Measurements from ENCODE around the gene PRRX1. TPM values are rescaled to one million over a fixed set of nuclear protein-coding genes. Genes with fewer than 3 reads are reported as not detected.

Gene PRRX1
- total RNA-seq, 2 donors from 2014 or later = 66.6 to 171 TPM

GRCh38 chr1:170742600-170742999, 78.7 kb downstream of the PRRX1 start:
- ATAC-seq (ENCODE audit: insufficient number of reproducible peaks, low FRiP score, low read depth) = no peak
- H3K9me3 ChIP-seq = no peaks in the 10 kb centered on the region
- no peaks in the 10 kb centered on the region for H3K4me1 ChIP-seq (ENCODE audit: control insufficient read depth in 1 of 2, low read depth in 2 of 2)
- no peak overlapping the region for H3K4me3 ChIP-seq
- no peak for TF ChIP-seq CTCF (IDR thresholded peaks at IDR 0.05)
- no peaks in the 10 kb centered on the region for H3K27me3 ChIP-seq (replicated peaks; ENCODE audit: insufficient read depth)
- no peak for DNase-seq (ENCODE audit: low spot score)
- no peak overlapping the region for H3K27ac ChIP-seq
- H3K36me3 ChIP-seq = no peaks in the 10 kb centered on the region

- H3K4me3 ChIP-seq = no peak overlapping the region
- no peaks in the 10 kb centered on the region for H3K4me1 ChIP-seq (ENCODE audit: control insufficient read depth in 1 of 2, low read depth in 2 of 2)
- H3K27ac ChIP-seq = no peak overlapping the region
- DNase-seq (ENCODE audit: low spot score) (no peak), ATAC-seq (ENCODE audit: insufficient number of reproducible peaks, low FRiP score, low read depth) (no peak)
- H3K27me3 ChIP-seq (replicated peaks; ENCODE audit: insufficient read depth) = no peaks in the 10 kb centered on the region
- H3K36me3 ChIP-seq = no peaks in the 10 kb centered on the region
- no peaks in the 10 kb centered on the region for H3K9me3 ChIP-seq
- TF ChIP-seq CTCF (IDR thresholded peaks at IDR 0.05) = no peak
Measured at GRCh38 chr1:170743083-170743482, 79.2 kb downstream of the PRRX1 start.

GRCh38 chr1:170749549-170749948, 85.6 kb downstream of the PRRX1 start:
- ATAC-seq (ENCODE audit: insufficient number of reproducible peaks, low FRiP score, low read depth) = no peak
- Histone ChIP-seq H3K4me3 (no peak overlapping the region), H3K36me3 (no peaks in the 10 kb centered on the region), H3K27ac (no peak overlapping the region), H3K4me1 (ENCODE audit: control insufficient read depth in 1 of 2, low read depth in 2 of 2) (peaks cover 0 to 10% of the 10 kb centered on the region in 2 donors), H3K9me3 (no peaks in the 10 kb centered on the region), H3K27me3 (replicated peaks; ENCODE audit: insufficient read depth) (no peaks in the 10 kb centered on the region)
- no peak for TF ChIP-seq CTCF (IDR thresholded peaks at IDR 0.05)
- no peak for DNase-seq (ENCODE audit: low spot score)

- no peak for TF ChIP-seq CTCF (IDR thresholded peaks at IDR 0.05)
- peaks cover 0 to 10% of the 10 kb centered on the region in 2 donors for H3K4me1 ChIP-seq (ENCODE audit: control insufficient read depth in 1 of 2, low read depth in 2 of 2)
- H3K27ac ChIP-seq = no peak overlapping the region
- ATAC-seq (ENCODE audit: insufficient number of reproducible peaks, low FRiP score, low read depth) = no peak
- H3K36me3 ChIP-seq = no peaks in the 10 kb centered on the region
- H3K9me3 ChIP-seq = no peaks in the 10 kb centered on the region
- H3K4me3 ChIP-seq = no peak overlapping the region
- no peaks in the 10 kb centered on the region for H3K27me3 ChIP-seq (replicated peaks; ENCODE audit: insufficient read depth)
- DNase-seq (ENCODE audit: low spot score) = no peak
Measured at GRCh38 chr1:170749959-170750358, 86.0 kb downstream of the PRRX1 start.

- H3K36me3 ChIP-seq = no peaks in the 10 kb centered on the region
- no peaks in the 10 kb centered on the region for H3K4me1 ChIP-seq (ENCODE audit: control insufficient read depth in 1 of 2, low read depth in 2 of 2)
- no peaks in the 10 kb centered on the region for H3K9me3 ChIP-seq
- ATAC-seq (ENCODE audit: insufficient number of reproducible peaks, low FRiP score, low read depth) (no peak), DNase-seq (ENCODE audit: low spot score) (no peak)
- H3K4me3 ChIP-seq = no peak overlapping the region
- H3K27me3 ChIP-seq (replicated peaks; ENCODE audit: insufficient read depth) = no peaks in the 10 kb centered on the region
- no peak overlapping the region for H3K27ac ChIP-seq
- TF ChIP-seq CTCF (IDR thresholded peaks at IDR 0.05) = no peak
Measured at GRCh38 chr1:170755795-170756194, 91.9 kb downstream of the PRRX1 start.

All from thoracic aorta (tissue), 2 donors.